ENCODE results near the gene KBTBD3.
A peak's percentile ranks its signal among the peaks of the same experiment; 100 is the strongest.

Gene KBTBD3

GRCh38 chr11:106021967-106022794 lies 55.0 kb downstream of the KBTBD3 start, which contains the start of gene MSANTD4:
TSS of gene MSANTD4 (minus strand) at chr11:106022240. CDS start at chr11:106010917, 11,323 bp downstream.
- DNase-seq (ENCODE audit: extremely low spot score), result peak; percentile 96
- POLR2A ChIA-PET, result no interaction called here
- TF ChIP-seq, protein P1, sequence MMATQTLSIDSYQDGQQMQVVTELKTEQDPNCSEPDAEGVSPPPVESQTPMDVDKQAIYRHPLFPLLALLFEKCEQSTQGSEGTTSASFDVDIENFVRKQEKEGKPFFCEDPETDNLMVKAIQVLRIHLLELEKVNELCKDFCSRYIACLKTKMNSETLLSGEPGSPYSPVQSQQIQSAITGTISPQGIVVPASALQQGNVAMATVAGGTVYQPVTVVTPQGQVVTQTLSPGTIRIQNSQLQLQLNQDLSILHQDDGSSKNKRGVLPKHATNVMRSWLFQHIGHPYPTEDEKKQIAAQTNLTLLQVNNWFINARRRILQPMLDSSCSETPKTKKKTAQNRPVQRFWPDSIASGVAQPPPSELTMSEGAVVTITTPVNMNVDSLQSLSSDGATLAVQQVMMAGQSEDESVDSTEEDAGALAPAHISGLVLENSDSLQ (IDR thresholded peaks at IDR 0.05), result peak; percentile 100
- peak; percentile 82 for TF ChIP-seq SP1 (IDR thresholded peaks at IDR 0.05)
- peak; percentile 43; the same call in 1 of the 2 replicates for TF ChIP-seq L3MBTL2 (conservative IDR thresholded peaks at IDR 0.05)
- no peak for TF ChIP-seq BHLHE40 (IDR thresholded peaks at IDR 0.05; ENCODE audit: borderline replicate concordance)
- no peak for TF ChIP-seq NFRKB (IDR thresholded peaks at IDR 0.05)
- peak; percentile 80 for TF ChIP-seq ELF4 (IDR thresholded peaks at IDR 0.05)
- no peak for TF ChIP-seq SUZ12 (IDR thresholded peaks at IDR 0.05)
- TF ChIP-seq CTBP1 (IDR thresholded peaks at IDR 0.05; ENCODE audit: borderline replicate concordance), result no peak
- TF ChIP-seq FOXA1 (IDR thresholded peaks at IDR 0.05), result no peak
- TF ChIP-seq ZNF384 (IDR thresholded peaks at IDR 0.05), result peak; percentile 43; the same call in 1 of the 2 replicates
- no peak for TF ChIP-seq FOXM1 (IDR thresholded peaks at IDR 0.05; ENCODE audit: borderline replicate concordance)
- TF ChIP-seq FOXK2 (IDR thresholded peaks at IDR 0.05), result no peak
- TF ChIP-seq HDGF (IDR thresholded peaks at IDR 0.05; ENCODE audit: borderline replicate concordance), result no peak
- TF ChIP-seq ARNT (IDR thresholded peaks at IDR 0.05), result no peak
- no peak for TF ChIP-seq TARDBP (IDR thresholded peaks at IDR 0.05)
- no peak for TF ChIP-seq LEF1 (IDR thresholded peaks at IDR 0.05; ENCODE audit: borderline replicate concordance)
- CTCF ChIA-PET, result no interaction called here

GRCh38 chr11:106021181-106021966 lies 55.8 kb downstream of the KBTBD3 start:
- CTCF ChIA-PET, result no interaction called here
- POLR2A ChIA-PET, result no interaction called here
- TF ChIP-seq ARNT (IDR thresholded peaks at IDR 0.05) (no peak), SP1 (IDR thresholded peaks at IDR 0.05) (no peak), BHLHE40 (IDR thresholded peaks at IDR 0.05; ENCODE audit: borderline replicate concordance) (no peak), FOXA1 (IDR thresholded peaks at IDR 0.05) (no peak), NFRKB (IDR thresholded peaks at IDR 0.05) (no peak), LEF1 (IDR thresholded peaks at IDR 0.05; ENCODE audit: borderline replicate concordance) (no peak), CTBP1 (IDR thresholded peaks at IDR 0.05; ENCODE audit: borderline replicate concordance) (no peak), L3MBTL2 (conservative IDR thresholded peaks at IDR 0.05) (no peak), FOXK2 (IDR thresholded peaks at IDR 0.05) (no peak), ELF4 (IDR thresholded peaks at IDR 0.05) (no peak), FOXM1 (IDR thresholded peaks at IDR 0.05; ENCODE audit: borderline replicate concordance) (no peak)
- no peak for DNase-seq (ENCODE audit: extremely low spot score)

DNA sequence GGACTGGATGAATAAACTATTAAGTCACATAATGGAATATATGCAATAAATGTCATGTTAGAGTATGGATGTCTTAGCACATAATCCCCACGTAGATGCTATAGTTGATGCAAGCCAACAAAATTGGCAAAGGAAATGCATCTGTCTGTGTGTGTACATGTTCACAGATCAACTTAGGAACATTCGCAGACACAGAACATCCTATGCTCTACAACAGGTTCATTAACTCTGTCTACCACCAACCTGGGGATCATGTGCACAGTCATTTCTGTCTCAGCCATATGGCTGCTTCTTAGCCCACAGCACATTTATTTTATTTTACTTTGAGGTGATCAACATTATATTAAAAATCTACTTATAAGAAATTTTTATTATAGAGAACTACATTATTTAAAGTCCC lies 60.1 kb downstream of the KBTBD3 start:
- ChIA-PET POLR2A (no interaction called here), CTCF (no interaction called here)
- TF ChIP-seq LEF1 (IDR thresholded peaks at IDR 0.05; ENCODE audit: borderline replicate concordance) (no peak), NFRKB (IDR thresholded peaks at IDR 0.05) (no peak), CTBP1 (IDR thresholded peaks at IDR 0.05; ENCODE audit: borderline replicate concordance) (no peak), L3MBTL2 (conservative IDR thresholded peaks at IDR 0.05) (no peak), FOXA1 (IDR thresholded peaks at IDR 0.05) (no peak), BHLHE40 (IDR thresholded peaks at IDR 0.05; ENCODE audit: borderline replicate concordance) (no peak), ARNT (IDR thresholded peaks at IDR 0.05) (no peak), ZNF384 (IDR thresholded peaks at IDR 0.05) (no peak), SUZ12 (IDR thresholded peaks at IDR 0.05) (no peak), HDGF (IDR thresholded peaks at IDR 0.05; ENCODE audit: borderline replicate concordance) (no peak)
- DNase-seq (ENCODE audit: extremely low spot score), result no peak

DNA sequence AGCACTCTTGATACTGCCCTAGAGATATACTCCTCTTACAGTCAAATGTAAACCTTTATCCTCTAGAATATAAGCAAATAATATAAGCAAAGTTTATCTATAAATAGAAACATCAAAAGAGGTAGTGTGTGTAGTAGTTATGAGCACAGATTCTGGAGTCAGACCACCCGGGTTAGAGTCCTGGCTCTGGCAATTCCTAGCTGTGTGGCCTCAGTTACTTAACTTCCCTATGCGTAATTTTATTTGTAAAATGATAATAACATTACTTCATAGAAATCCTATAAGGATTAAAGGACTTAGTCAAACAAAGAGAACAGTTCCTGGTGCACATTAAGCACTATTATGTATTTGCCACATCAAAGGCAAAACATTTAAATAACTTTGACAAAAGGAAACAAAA lies 62.1 kb downstream of the KBTBD3 start:
- TF ChIP-seq SP1 (IDR thresholded peaks at IDR 0.05), result no peak
- POLR2A ChIA-PET, result interaction anchor here (0.6 kb wide), 1 partner anchor 239 kb away, joined by 3 read pairs; no protein-coding TSS in a partner anchor
- CTCF ChIA-PET, result no interaction called here
- DNase-seq (ENCODE audit: extremely low spot score), result no peak

DNA sequence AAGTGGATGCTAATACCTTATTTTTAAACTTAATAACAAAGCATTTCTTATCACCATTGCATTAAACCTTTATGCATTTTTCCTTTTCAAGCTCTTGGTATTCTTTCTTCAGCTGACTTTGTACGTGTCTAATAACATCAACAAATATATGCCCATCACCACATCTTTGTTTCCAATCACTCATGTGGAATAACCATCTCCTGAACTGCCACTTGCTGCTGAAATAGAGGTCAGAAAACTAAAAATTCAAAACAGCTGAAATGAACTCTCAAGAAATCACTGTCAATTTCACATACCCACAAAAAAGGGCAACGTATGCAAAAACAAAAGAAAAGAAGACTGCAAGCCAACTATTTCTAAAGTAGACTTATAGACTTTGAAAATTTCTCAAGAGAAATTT lies 62.5 kb downstream of the KBTBD3 start:
- ChIA-PET POLR2A (no interaction called here), CTCF (no interaction called here)
- no peak for DNase-seq (ENCODE audit: extremely low spot score)
- TF ChIP-seq, protein P1 (IDR thresholded peaks at IDR 0.05), result no peak
- no peak for TF ChIP-seq L3MBTL2 (conservative IDR thresholded peaks at IDR 0.05)
- no peak for TF ChIP-seq FOXM1 (IDR thresholded peaks at IDR 0.05; ENCODE audit: borderline replicate concordance)
- no peak for TF ChIP-seq HDGF (IDR thresholded peaks at IDR 0.05; ENCODE audit: borderline replicate concordance)
- no peak for TF ChIP-seq TARDBP (IDR thresholded peaks at IDR 0.05)
- no peak for TF ChIP-seq BHLHE40 (IDR thresholded peaks at IDR 0.05; ENCODE audit: borderline replicate concordance)
- TF ChIP-seq CTBP1 (IDR thresholded peaks at IDR 0.05; ENCODE audit: borderline replicate concordance), result no peak
- TF ChIP-seq FOXA1 (IDR thresholded peaks at IDR 0.05), result no peak
- TF ChIP-seq NFRKB (IDR thresholded peaks at IDR 0.05), result no peak

DNA sequence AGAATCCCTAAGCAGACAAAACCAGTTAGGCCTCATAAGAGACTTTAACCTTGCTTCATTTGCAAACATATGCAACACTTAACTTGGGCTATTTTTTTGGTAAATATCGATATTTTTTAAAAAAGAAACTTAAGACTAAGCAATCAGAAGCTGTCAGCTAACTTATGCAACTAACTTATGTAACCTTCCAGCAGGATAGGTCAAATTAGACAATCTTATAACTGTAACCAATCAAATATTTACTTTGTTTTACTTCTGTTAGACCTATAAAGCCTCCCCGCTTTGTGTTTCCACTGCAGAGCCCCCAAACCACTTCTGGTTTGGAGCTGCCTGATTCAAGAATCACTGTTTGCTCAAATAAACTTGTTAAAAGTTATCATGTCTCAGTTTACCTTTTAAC lies 63.1 kb downstream of the KBTBD3 start:
- ChIA-PET CTCF (no interaction called here), POLR2A (no interaction called here)
- no peak for TF ChIP-seq ARNT (IDR thresholded peaks at IDR 0.05)
- no peak for TF ChIP-seq L3MBTL2 (conservative IDR thresholded peaks at IDR 0.05)
- TF ChIP-seq SUZ12 (IDR thresholded peaks at IDR 0.05), result no peak
- TF ChIP-seq NFRKB (IDR thresholded peaks at IDR 0.05), result no peak
- TF ChIP-seq FOXM1 (IDR thresholded peaks at IDR 0.05; ENCODE audit: borderline replicate concordance), result no peak
- no peak for DNase-seq (ENCODE audit: extremely low spot score)
